Activated CD4-positive, alpha-beta T cell treated with anti-CD3 and anti-CD28 coated beads, Interleukin-2, Interleukin-6, amounts not matched to agents 100 ng/mL and 50 ng/mL, durations not matched to agents 16 hours and 8 hours (primary cell): ENCODE data around the gene TRAPPC2L.
"Not testable (repeated sequence)": the region's sequence is repeated elsewhere in the genome, so short reads cannot be mapped to it uniquely, and the experiment has no call there.

Experiments used
- DNase-seq: peaks from one replicate; pipeline ENCODE4 v3.0.0-alpha.2; 2020

The TRAPPC2L gene

DNA sequence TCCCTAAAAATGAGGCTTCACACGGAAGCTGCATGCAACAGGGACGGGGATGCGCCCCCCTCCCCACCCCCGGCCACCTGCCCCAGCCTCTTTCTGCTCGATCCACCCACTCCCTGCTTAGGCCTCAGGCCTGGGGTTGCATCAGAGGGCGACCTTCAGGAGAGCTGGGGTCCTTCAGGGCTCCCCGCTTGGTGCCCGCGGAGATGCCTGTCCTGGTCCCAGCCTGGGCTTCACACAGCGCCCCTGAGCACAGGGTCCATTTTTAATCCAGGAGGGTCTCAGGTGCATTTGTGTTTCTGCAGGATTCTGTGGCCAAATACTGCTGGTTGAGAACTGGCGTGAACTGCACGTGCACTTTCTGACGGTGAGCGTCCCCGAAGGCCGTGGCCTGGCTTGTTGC lies 37.8 kb upstream of the TRAPPC2L start:
- no peak for DNase-seq

GRCh38 chr16:88820385-88821025 lies 36.4 kb upstream of the TRAPPC2L start:
- DNase-seq, result no peak

DNA sequence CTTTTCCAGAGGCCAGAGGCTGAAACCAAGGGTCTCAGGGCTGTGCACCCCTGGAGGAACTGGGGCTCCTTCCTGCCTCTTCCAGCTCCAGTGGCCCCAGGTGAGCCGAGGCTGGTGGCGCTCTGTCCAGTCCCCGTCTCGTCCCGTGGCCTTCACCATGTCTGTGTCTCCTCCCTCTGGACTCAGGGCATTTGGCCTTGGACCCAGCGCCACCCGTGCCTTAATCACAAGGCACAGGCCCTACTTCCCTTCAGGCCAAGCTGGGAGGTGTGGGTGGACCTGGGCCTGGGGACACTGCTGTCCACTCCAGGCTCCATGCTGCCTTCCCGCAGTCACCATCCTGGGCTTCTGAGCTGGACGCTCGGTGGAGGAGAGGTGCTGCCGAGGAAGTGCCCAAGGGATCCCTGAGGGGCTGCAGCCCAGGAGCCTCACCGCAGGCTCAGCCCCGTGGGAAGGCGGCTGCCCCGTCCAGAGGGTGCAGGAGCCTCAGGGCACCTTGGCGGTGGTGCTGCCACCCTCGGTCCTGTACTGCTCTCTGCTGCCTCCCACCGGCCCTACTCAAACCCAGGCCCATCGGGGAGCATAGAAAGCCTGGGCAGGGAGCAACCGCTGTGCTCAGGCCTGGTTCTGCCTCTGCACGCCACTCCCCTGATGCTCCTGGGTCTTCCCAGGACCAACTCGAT lies 35.6 kb upstream of the TRAPPC2L start:
- DNase-seq, result no peak

- no peak for DNase-seq
Measured at GRCh38 chr16:88822281-88823040, 34.5 kb upstream of the TRAPPC2L start.

DNA sequence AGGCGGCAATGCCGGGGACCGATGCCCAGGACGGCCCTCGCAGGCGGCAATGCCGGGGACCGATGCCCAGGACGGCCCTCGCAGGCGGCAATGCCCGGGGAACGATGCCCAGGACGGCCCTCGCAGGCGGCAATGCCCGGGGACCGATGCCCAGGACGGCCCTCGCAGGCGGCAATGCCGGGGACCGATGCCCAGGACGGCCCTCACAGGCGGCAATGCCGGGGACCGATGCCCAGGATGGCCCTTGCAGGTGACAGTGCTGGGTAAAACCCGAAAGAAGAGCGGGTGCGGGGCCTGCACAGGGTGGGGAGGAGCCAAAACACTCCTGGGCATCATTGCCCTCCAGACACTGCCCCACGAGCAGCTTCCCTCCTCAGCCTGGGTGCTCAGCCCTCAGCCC lies 33.3 kb upstream of the TRAPPC2L start:
- DNase-seq, result not testable (repeated sequence)

- no peak for DNase-seq
Measured at GRCh38 chr16:88824256-88825077, 32.5 kb upstream of the TRAPPC2L start.

- no peak for DNase-seq
Measured at GRCh38 chr16:88825146-88825545, 31.8 kb upstream of the TRAPPC2L start.

GRCh38 chr16:88826070-88826840 lies 30.7 kb upstream of the TRAPPC2L start:
- no peak for DNase-seq

DNA sequence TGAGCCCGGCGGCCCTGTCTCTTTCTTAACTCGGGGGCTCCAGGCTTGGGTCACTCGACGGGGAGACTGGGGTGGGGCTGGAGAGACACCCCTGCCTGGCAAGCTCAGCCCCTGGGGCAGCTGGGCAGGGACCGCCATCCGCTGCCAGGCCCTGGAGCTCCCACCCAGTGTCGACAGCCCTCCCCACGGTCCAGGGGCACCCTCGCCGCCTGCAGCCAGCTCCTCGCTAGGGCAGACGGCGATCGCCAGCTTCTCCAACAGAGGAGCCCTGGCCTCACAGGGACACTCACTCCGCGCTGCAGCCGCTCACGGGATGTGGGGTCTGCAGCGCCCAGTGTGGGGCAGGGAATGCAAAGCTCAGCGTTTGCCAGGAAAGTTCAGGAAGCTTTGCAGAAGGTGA lies 29.2 kb upstream of the TRAPPC2L start:
- DNase-seq, result no peak

DNA sequence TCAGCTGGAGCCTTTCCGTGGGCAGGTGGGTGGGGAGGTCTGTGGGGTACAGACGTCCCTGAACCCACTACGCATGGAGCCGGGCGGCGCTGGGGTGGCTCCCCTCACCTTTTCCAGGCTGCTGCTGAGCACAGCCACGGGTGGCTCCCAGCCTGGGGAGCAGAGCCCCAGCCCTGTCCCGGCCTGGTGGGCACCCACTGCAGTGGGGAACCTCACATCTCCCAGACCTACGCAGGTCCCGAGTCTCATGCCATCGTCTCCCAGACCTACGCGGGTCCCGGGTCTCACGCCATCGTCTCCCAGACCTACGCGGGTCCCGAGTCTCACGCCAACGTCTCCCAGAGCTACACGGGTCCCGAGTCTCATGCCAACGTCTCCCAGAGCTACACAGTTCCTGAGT lies 28.2 kb upstream of the TRAPPC2L start:
- no peak for DNase-seq

GRCh38 chr16:88830258-88830657 lies 26.7 kb upstream of the TRAPPC2L start:
- no peak for DNase-seq

DNA sequence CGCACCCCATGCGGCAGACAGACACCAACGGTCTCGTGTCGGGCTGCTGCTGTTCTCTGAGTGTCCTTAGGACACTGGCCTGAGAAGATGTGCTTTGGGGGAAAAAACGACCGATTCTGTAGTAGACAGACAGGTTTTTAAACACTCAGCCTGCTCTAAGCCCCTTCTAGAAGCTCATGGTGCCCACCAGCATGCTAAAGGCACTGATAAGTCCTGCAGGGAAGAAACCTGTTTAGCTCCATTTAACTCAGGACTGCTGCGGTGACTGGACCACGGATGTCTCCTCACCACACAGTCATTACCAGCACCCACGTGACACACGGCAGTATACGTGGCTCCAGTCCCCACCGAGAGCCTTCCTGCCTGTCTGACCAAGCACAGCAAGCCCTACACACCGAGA lies 26.1 kb upstream of the TRAPPC2L start:
- no peak for DNase-seq

DNA sequence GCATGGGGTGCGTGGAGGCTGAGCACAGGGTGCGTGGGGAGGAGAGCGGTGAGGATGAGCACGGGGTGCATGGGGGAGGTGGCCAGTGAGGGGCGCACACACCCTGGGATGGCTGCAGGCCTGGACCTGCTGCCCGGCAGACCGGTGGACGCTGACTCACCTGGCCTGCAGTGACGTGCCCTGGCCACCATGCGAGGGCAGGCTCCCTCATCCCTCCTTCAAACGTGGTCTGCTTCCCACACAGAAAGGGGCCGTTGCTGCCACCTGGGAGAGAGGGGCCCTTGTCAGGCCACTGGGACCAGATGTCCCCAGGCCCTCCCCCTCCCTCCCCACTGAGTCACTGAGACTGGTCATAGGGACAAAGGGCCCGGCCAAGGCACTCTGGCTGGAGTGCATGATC lies 25.1 kb upstream of the TRAPPC2L start:
- no peak for DNase-seq

GRCh38 chr16:88833086-88833485 lies 23.8 kb upstream of the TRAPPC2L start:
- DNase-seq, result no peak

DNA sequence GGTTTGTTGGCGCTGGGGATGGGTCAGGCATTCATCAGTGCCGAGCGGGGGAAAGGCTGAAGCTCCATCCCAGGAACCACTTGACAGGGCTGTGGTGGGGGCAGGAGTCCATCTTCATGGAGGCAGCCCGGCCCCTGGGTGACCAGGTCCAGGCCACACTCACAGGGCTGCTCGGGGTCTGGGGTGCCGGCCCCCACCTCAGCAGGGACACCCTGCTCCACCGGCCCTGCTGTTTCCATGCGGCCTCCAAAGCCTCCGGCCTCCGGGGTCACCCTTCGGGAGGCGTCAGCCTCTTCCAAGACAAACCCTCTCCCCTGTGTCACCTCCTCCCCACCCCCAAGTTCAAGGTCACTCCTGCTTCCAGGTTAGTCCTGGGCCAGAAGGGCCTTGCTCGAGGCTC lies 22.3 kb upstream of the TRAPPC2L start:
- no peak for DNase-seq

DNA sequence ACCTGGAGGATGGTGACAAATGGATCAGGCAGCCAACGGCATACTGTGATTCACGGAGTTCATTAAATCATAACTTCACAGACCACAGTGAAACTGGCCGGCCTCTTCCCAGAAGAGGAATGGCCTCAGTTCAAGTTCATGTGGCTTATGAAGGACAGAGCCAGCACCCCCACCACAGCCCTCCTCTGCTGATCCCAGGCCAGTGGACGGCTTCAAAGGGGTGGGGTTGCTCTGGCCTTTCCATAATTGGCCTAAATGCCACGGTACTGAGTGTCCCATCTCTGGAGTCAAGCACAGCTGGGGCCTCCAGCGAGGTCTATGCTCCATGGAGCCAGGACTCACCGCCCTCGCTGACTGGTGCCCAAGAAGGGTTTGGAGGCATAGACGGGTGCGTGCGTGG lies 21.5 kb upstream of the TRAPPC2L start:
- DNase-seq, result no peak

DNA sequence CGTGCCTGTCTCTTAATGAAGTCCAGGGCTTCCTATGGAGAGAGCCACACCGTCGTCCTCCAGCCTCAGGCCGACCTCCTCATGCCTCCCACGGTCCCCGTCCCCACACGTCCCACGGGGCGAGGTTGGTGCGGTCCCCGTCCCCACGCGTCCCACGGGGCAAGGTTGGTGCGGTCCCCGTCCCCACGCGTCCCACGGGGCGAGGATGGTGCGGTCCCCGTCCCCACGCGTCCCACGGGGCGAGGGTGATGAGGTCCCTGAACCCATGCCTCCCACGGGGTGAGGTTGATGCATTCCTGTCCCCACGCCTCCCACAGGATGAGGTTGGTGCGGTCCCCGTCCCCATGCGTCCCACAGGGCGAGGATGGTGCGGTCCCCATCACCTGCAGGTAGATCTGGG lies 21.1 kb upstream of the TRAPPC2L start:
- DNase-seq, result no peak

GRCh38 chr16:88836791-88837190 lies 20.1 kb upstream of the TRAPPC2L start:
- DNase-seq, result no peak

- DNase-seq, result no peak
Measured at GRCh38 chr16:88837806-88838205, 19.1 kb upstream of the TRAPPC2L start.

DNA sequence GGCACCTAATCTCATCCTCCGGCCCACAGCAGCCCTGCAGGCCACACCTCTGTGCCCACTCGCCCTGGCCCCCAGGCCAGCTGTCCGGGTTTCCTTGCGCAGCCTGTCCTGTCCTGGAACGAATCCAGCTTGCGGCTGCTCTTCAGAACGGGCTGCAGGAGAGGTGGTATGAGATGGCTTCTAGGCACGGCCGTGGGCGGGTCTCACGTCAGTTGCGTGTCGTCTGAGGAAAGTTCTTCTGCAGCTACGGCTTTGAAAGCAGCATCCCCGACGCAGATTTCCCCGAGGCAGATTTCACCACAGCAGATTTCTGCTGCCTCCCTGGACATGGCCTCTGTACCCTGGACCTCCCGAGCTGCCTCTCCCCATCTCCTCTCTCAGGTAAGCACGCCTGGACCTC lies 18.4 kb upstream of the TRAPPC2L start:
- no peak for DNase-seq

- DNase-seq, result no peak
Measured at GRCh38 chr16:88839026-88839529, 17.8 kb upstream of the TRAPPC2L start.
